Activated T-helper 1 cell treated with anti-CD3 and anti-CD28 coated beads, Interleukin-12 subunit alpha, Interleukin-12 subunit beta, Interleukin-2, Interleukin-4 antibody, amounts not matched to agents 30 ng/mL and 10 ng/mL and 1 ng/mL, durations not matched to agents 14 hours and 24 hours and 36 hours (primary cell): Measurements from ENCODE around the gene PGBD1. TPM values are rescaled to one million over a fixed set of nuclear protein-coding genes. Genes with fewer than 3 reads are reported as not detected.

Experiments
- DNase-seq: peaks from one replicate; pipeline ENCODE4 v3.0.0; 2021; ENCODE audit warnings: low spot score
- H3K27ac Mint-ChIP-seq: one replicate; pipeline ENCODE4 v1.8.0; 2021; ENCODE audit warnings: mild to moderate bottlenecking, mixed read lengths
- H3K27me3 Mint-ChIP-seq: one replicate; pipeline ENCODE4 v1.8.0; 2022; ENCODE audit warnings: mild to moderate bottlenecking, moderate library complexity, mixed read lengths; ENCODE audit not compliant: insufficient read depth
- H3K36me3 Mint-ChIP-seq: one replicate; pipeline ENCODE4 v1.8.0; 2021; ENCODE audit warnings: low read depth, mixed read lengths
- H3K4me1 Mint-ChIP-seq: one replicate; pipeline ENCODE4 v1.8.0; 2021; ENCODE audit warnings: low read depth, mixed read lengths
- H3K4me3 Mint-ChIP-seq: one replicate; pipeline ENCODE4 v1.8.0; 2021; ENCODE audit warnings: mild to moderate bottlenecking, moderate library complexity, mixed read lengths
- H3K9me3 Mint-ChIP-seq: one replicate; pipeline ENCODE4 v1.8.0; 2021; ENCODE audit warnings: mixed read lengths
- intact Hi-C: fragments of 100-400 bp; cut with micrococcal nuclease; formaldehyde crosslinking; loops from one replicate; pipeline ENCODE4 v1.15.1; 2024
- total RNA-seq: library from RNA; stranded (reverse); gene quantifications from 2 replicates; pipeline ENCODE4 v1.2.3, GENCODE V29; 2022

Gene PGBD1
- total RNA-seq, 1 donor from 2014 or later, result 1.7 TPM

DNA sequence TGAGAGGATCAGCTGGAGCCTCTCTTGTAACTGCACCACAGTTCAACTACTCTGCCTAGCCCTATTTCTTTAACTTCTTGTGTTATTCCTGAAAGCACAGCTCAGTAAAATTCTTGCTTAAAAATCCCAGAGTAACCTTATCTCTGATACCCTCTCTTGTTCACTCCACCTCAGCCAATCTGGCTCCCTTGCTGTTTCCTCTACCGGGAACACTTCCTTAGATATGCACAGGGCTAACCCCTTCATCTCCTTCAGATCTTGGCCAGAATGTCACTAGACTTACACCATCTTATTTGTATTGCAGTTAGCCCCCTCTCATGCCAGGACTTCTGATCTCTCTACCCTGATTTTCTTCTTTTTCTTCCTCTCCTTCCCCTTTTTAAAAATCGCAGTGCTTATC is 65.7 kb downstream of the PGBD1 start:
- H3K9me3 Mint-ChIP-seq, result peaks cover 6% of the 10 kb centered on the region
- intact Hi-C loops, result loop anchor here (5.0 kb wide), 1 partner anchor 95 kb away; the partner anchor contains the start of gene ZSCAN23
- peaks cover 23% of the 10 kb centered on the region for H3K4me1 Mint-ChIP-seq
- no peak for DNase-seq
- H3K27me3 Mint-ChIP-seq, result peaks cover 16% of the 10 kb centered on the region
- H3K27ac Mint-ChIP-seq, result no peak overlapping the region
- H3K4me3 Mint-ChIP-seq, result no peak overlapping the region
- no peaks in the 10 kb centered on the region for H3K36me3 Mint-ChIP-seq

- DNase-seq, result no peak
- H3K9me3 Mint-ChIP-seq, result no peaks in the 10 kb centered on the region
- H3K36me3 Mint-ChIP-seq, result peaks cover 5% of the 10 kb centered on the region
- peaks cover 16% of the 10 kb centered on the region for H3K27me3 Mint-ChIP-seq
- H3K4me1 Mint-ChIP-seq, result peaks cover 28% of the 10 kb centered on the region
- H3K4me3 Mint-ChIP-seq, result peak overlapping the region; percentile 98
- intact Hi-C loops, result loop anchor here (1.0 to 5.0 kb wide), 6 partner anchors 14 to 269 kb away; partner anchors contain the start of genes ZKSCAN4, ZNF165, ZSCAN12 and ZSCAN23
- H3K27ac Mint-ChIP-seq, result peak overlapping the region; percentile 91
These were observed 68.0 kb downstream of the PGBD1 start for GRCh38 chr6:28349344-28349891.

- Mint-ChIP-seq H3K27ac (peak within 1 kb of the TSS; percentile 91), H3K4me1 (peaks cover 28% of the 10 kb centered on the region)
These were observed 68.7 kb downstream of the PGBD1 start, which contains the start of gene ZKSCAN3 for GRCh38 chr6:28349892-28350737. ZKSCAN3 (plus strand) TSS chr6:28349947; CDS start chr6:28359587, 9,640 bp downstream.

GRCh38 chr6:28351087-28351486 is 69.7 kb downstream of the PGBD1 start:
- intact Hi-C loops, result loop anchor here (5.0 to 10.0 kb wide), 2 partner anchors 139 to 1166 kb away; no protein-coding TSS in a partner anchor

More at GRCh38 chr6:28349892-28350737, 68.7 kb downstream of the PGBD1 start, which contains the start of gene ZKSCAN3:
- intact Hi-C loops, result loop anchor here (1.0 to 10.0 kb wide), 8 partner anchors 15 to 1165 kb away; partner anchors contain the start of genes ZKSCAN4, ZNF165, ZSCAN12 and ZSCAN23
- H3K4me3 Mint-ChIP-seq, result peak within 1 kb of the TSS; percentile 98
- peaks cover 16% of the 10 kb centered on the region for H3K27me3 Mint-ChIP-seq
- H3K36me3 Mint-ChIP-seq, result peaks cover 5% of the 10 kb centered on the region
- no peaks in the 10 kb centered on the region for H3K9me3 Mint-ChIP-seq
- DNase-seq, result peak; percentile 84

GRCh38 chr6:28351493-28351925 is 70.1 kb downstream of the PGBD1 start:
- Mint-ChIP-seq H3K4me1 (peaks cover 40% of the 10 kb centered on the region), H3K27me3 (peaks cover 10% of the 10 kb centered on the region), H3K36me3 (peaks cover 5% of the 10 kb centered on the region), H3K4me3 (peak overlapping the region; percentile 98), H3K27ac (no peak overlapping the region), H3K9me3 (no peaks in the 10 kb centered on the region)
- intact Hi-C loops, result loop anchor here (5.0 to 10.0 kb wide), 2 partner anchors 139 to 1167 kb away; no protein-coding TSS in a partner anchor
- no peak for DNase-seq

More at GRCh38 chr6:28351087-28351486, 69.7 kb downstream of the PGBD1 start:
- peak overlapping the region; percentile 98 for H3K4me3 Mint-ChIP-seq
- peaks cover 37% of the 10 kb centered on the region for H3K4me1 Mint-ChIP-seq
- H3K27me3 Mint-ChIP-seq, result peaks cover 10% of the 10 kb centered on the region
- peaks cover 5% of the 10 kb centered on the region for H3K36me3 Mint-ChIP-seq
- no peak for DNase-seq
- no peak overlapping the region for H3K27ac Mint-ChIP-seq
- H3K9me3 Mint-ChIP-seq, result no peaks in the 10 kb centered on the region

Other genes starting within 250 kb of the PGBD1 start
- gene ZNF165, start 201.0 kb upstream of the PGBD1 start, total RNA-seq, result 0.12 and 0.41 TPM in 2 replicates
- gene ZSCAN16, start 157.0 kb upstream of the PGBD1 start, total RNA-seq, result 4.8 TPM in 2 replicates
- gene ZKSCAN8, start 139.7 kb upstream of the PGBD1 start, total RNA-seq, result 18.2 and 18.5 TPM in 2 replicates
- 6.1 and 8.1 TPM in 2 replicates for gene ZSCAN9, start 56.3 kb upstream of the PGBD1 start, total RNA-seq
- 4.8 and 6.0 TPM in 2 replicates for gene ZKSCAN4, start 29.3 kb upstream of the PGBD1 start, total RNA-seq
- gene NKAPL, start 22.3 kb upstream of the PGBD1 start, total RNA-seq, result 0.16 TPM in 1 of 2 replicates, not detected in the other
- gene ZSCAN26, start 14.4 kb upstream of the PGBD1 start, total RNA-seq, result 5.4 and 6.0 TPM in 2 replicates
- 1.0 and 1.2 TPM in 2 replicates for gene ZSCAN31, start 54.6 kb downstream of the PGBD1 start, total RNA-seq
- 2.9 and 3.3 TPM in 2 replicates for gene ZKSCAN3, start 68.4 kb downstream of the PGBD1 start, total RNA-seq
- 5.6 and 5.7 TPM in 2 replicates for gene ZSCAN12, start 118.2 kb downstream of the PGBD1 start, total RNA-seq
- 1.1 and 2.2 TPM in 2 replicates for gene ZSCAN23, start 161.9 kb downstream of the PGBD1 start, total RNA-seq
- not detected in 2 replicates for gene GPX6, start 234.2 kb downstream of the PGBD1 start, total RNA-seq
- not detected in 2 replicates for gene GPX5, start 244.3 kb downstream of the PGBD1 start, total RNA-seq